ENCODE measurements around the gene TMEM150B. TPM values are rescaled to one million over a fixed set of nuclear protein-coding genes. Genes with fewer than 3 reads are reported as not detected.

TMEM150B gene
- total and polyA plus RNA-seq, 9 of the 15 experiments (the other 6 are each of a cell fraction or from before 2014, with no cell fraction given) = 0.47 to 1.3 (median 0.74) TPM; not detected in 2

DNA sequence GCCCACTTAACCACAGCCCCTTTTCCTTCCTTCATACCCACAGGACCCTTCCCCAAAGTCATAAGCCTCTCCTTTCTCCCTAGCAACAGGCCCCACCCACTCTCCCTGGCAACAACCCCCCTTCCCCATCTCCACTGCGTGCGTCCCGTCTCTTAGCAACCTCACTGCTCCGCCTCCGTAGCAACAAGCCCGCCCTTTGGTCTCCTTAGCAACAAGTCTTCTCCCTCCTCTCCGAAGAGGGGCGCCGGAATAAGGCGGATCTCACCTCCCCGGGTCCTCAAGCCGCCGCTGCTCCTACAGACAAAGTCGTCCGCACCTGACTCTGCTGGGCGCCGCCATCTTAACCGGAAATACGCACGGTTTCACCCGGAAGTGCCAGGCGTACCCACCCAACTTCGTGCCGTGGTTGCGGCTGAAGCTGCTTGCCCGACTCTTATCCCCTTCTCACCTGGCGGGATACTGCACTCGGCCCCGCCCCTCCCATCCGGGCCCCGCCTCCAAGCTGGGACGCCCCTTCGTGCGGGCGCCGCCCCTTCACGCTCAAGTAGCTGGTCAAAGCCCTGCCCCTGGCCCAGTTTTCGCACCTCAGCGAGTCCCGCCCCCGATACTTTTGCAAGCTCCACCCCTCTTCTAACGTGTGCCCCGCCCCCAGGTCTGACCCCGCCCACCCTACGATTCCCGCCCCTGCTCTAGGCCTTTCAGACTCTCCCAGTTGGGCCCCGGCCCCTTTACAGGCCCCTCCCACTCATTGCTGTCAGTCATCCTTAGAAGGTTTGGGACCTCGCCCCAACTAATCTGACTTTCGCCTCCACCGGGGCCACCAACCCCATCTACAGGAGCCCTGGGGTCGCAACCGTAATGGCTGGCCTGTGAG, 45.1 kb downstream of the TMEM150B start, which contains the start of gene HSPBP1 (continued):
- TF ChIP-seq, protein P1, sequence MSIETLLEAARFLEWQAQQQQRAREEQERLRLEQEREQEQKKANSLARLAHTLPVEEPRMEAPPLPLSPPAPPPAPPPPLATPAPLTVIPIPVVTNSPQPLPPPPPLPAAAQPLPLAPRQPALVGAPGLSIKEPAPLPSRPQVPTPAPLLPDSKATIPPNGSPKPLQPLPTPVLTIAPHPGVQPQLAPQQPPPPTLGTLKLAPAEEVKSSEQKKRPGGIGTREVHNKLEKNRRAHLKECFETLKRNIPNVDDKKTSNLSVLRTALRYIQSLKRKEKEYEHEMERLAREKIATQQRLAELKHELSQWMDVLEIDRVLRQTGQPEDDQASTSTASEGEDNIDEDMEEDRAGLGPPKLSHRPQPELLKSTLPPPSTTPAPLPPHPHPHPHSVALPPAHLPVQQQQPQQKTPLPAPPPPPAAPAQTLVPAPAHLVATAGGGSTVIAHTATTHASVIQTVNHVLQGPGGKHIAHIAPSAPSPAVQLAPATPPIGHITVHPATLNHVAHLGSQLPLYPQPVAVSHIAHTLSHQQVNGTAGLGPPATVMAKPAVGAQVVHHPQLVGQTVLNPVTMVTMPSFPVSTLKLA (conservative IDR thresholded peaks at IDR 0.05) = peak; percentile 74 to 89
- TF ChIP-seq LCOR (CRISPR knock-in tag; IDR thresholded peaks at IDR 0.05) = peak; percentile 17; the same call in 1 of the 2 replicates
- TF ChIP-seq, protein P2, sequence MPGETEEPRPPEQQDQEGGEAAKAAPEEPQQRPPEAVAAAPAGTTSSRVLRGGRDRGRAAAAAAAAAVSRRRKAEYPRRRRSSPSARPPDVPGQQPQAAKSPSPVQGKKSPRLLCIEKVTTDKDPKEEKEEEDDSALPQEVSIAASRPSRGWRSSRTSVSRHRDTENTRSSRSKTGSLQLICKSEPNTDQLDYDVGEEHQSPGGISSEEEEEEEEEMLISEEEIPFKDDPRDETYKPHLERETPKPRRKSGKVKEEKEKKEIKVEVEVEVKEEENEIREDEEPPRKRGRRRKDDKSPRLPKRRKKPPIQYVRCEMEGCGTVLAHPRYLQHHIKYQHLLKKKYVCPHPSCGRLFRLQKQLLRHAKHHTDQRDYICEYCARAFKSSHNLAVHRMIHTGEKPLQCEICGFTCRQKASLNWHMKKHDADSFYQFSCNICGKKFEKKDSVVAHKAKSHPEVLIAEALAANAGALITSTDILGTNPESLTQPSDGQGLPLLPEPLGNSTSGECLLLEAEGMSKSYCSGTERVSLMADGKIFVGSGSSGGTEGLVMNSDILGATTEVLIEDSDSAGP (CRISPR knock-in tag; IDR thresholded peaks at IDR 0.05) = no peak
- TF ChIP-seq GABPB2 (CRISPR knock-in tag; conservative IDR thresholded peaks at IDR 0.05) = no peak
- TF ChIP-seq GATA2 (CRISPR knock-in tag; IDR thresholded peaks at IDR 0.05) = no peak
- TF ChIP-seq POLR2B (IDR thresholded peaks at IDR 0.05; ENCODE audit: low read depth, partially characterized antibody) = peak; percentile 36
- TF ChIP-seq TSC22D4 (tag; IDR thresholded peaks at IDR 0.05) = no peak
- TF ChIP-seq NFIC (IDR thresholded peaks at IDR 0.05) = peak; percentile 56
- TF ChIP-seq, protein P3, sequence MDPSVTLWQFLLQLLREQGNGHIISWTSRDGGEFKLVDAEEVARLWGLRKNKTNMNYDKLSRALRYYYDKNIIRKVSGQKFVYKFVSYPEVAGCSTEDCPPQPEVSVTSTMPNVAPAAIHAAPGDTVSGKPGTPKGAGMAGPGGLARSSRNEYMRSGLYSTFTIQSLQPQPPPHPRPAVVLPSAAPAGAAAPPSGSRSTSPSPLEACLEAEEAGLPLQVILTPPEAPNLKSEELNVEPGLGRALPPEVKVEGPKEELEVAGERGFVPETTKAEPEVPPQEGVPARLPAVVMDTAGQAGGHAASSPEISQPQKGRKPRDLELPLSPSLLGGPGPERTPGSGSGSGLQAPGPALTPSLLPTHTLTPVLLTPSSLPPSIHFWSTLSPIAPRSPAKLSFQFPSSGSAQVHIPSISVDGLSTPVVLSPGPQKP (CRISPR knock-in tag; IDR thresholded peaks at IDR 0.05) = no peak
- TF ChIP-seq, protein P4, sequence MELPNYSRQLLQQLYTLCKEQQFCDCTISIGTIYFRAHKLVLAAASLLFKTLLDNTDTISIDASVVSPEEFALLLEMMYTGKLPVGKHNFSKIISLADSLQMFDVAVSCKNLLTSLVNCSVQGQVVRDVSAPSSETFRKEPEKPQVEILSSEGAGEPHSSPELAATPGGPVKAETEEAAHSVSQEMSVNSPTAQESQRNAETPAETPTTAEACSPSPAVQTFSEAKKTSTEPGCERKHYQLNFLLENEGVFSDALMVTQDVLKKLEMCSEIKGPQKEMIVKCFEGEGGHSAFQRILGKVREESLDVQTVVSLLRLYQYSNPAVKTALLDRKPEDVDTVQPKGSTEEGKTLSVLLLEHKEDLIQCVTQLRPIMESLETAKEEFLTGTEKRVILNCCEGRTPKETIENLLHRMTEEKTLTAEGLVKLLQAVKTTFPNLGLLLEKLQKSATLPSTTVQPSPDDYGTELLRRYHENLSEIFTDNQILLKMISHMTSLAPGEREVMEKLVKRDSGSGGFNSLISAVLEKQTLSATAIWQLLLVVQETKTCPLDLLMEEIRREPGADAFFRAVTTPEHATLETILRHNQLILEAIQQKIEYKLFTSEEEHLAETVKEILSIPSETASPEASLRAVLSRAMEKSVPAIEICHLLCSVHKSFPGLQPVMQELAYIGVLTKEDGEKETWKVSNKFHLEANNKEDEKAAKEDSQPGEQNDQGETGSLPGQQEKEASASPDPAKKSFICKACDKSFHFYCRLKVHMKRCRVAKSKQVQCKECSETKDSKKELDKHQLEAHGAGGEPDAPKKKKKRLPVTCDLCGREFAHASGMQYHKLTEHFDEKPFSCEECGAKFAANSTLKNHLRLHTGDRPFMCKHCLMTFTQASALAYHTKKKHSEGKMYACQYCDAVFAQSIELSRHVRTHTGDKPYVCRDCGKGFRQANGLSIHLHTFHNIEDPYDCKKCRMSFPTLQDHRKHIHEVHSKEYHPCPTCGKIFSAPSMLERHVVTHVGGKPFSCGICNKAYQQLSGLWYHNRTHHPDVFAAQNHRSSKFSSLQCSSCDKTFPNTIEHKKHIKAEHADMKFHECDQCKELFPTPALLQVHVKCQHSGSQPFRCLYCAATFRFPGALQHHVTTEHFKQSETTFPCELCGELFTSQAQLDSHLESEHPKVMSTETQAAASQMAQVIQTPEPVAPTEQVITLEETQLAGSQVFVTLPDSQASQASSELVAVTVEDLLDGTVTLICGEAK (IDR thresholded peaks at IDR 0.05) = peak; percentile 99
- TF ChIP-seq, protein P4 (CRISPR knock-in tag; IDR thresholded peaks at IDR 0.05) = no peak
- peak; percentile 20; the same call in 1 of the 2 replicates for TF ChIP-seq RNF2 (IDR thresholded peaks at IDR 0.05)
- peak; percentile 63; the same call in 1 of the 2 replicates for TF ChIP-seq PHF8 (IDR thresholded peaks at IDR 0.05; ENCODE audit: borderline replicate concordance, low read length)
- 0 out of 2 replicates have a peak, but pooled peaks have one; percentile 31 for TF ChIP-seq NFATC3 (IDR thresholded peaks at IDR 0.05)

Measured in K562 (cell line).